ENCODE results near the gene SCFD2.

- no peak for TF ChIP-seq CTCF (IDR thresholded peaks at IDR 0.05)
- TF ChIP-seq SMC3 (IDR thresholded peaks at IDR 0.05) = no peak
- no peak for TF ChIP-seq NFE2L2 (conservative IDR thresholded peaks at IDR 0.05; ENCODE audit: low read length)
- TF ChIP-seq POLR2A (IDR thresholded peaks at IDR 0.05; ENCODE audit: low read length) = no peak
- TF ChIP-seq RAD21 (conservative IDR thresholded peaks at IDR 0.05 in 1 of 2, IDR thresholded peaks at IDR 0.05 in 1 of 2) = no peak
- TF ChIP-seq CBX8 (IDR thresholded peaks at IDR 0.05) = no peak
- no peak for TF ChIP-seq EP300 (IDR thresholded peaks at IDR 0.05)
- no peak for TF ChIP-seq MAX (IDR thresholded peaks at IDR 0.05)
- no peak for TF ChIP-seq MAFK (IDR thresholded peaks at IDR 0.05; ENCODE audit: partially characterized antibody)
- TF ChIP-seq E2F6 (IDR thresholded peaks at IDR 0.05; ENCODE audit: borderline replicate concordance, low read depth) = no peak
- TF ChIP-seq RCOR1 (IDR thresholded peaks at IDR 0.05; ENCODE audit: low read depth, low read length) = no peak
- no peak for TF ChIP-seq REST (IDR thresholded peaks at IDR 0.05)
- no peak for TF ChIP-seq POLR2AphosphoS2 (conservative IDR thresholded peaks at IDR 0.05; ENCODE audit: low read length)
Measured at GRCh38 chr4:52892880-52893279, 473.0 kb downstream of the SCFD2 start.
